PC-3 (cell line): ENCODE measurements around the gene LPCAT1. TPM values are rescaled to one million over a fixed set of nuclear protein-coding genes. Genes with fewer than 3 reads are reported as not detected.
"Not testable (repeated sequence)": the region's sequence is repeated elsewhere in the genome, so short reads cannot be mapped to it uniquely, and the experiment has no call there.

Experiments used
- ATAC-seq: fragments of 200-7000 bp; cut with Tn5 transposase; 2 replicates; pipeline ENCODE4 v1.9.1; 2020; ENCODE audit warnings: mild to moderate bottlenecking, moderate library complexity
- BruUV-seq: library from RNA; stranded (reverse); fragments of 400-500 nt; replicated peaks from 2 replicates; lab custom pipeline; 2021; lab: Mats Ljungman, UMichigan
- CTCF ChIA-PET: fragments of 300-600 bp; sonication (Branson Sonifier 250); formaldehyde crosslinking; loops from one replicate; lab custom pipeline; 2022; ENCODE audit warnings: antibody characterized with exemption; lab: Charles Lee
- POLR2A ChIA-PET: fragments of 300-600 bp; sonication (Branson Sonifier 250); formaldehyde crosslinking; loops from one replicate; lab custom pipeline; 2022; ENCODE audit warnings: antibody characterized with exemption; ENCODE audit not compliant: unreplicated experiment; lab: Charles Lee
- DNase-seq: peaks from one replicate; pipeline ENCODE4 v3.0.0-alpha.2; 2015
- H2AFZ ChIP-seq: fragments of 300-600 bp; sonication (generic); 2 replicates; pipeline ENCODE4 v1.6.0; 2016; ENCODE audit warnings: antibody characterized with exemption, low read length
- H3F3A ChIP-seq: fragments of 300-600 bp; sonication (generic); one replicate; pipeline ENCODE4 v1.6.0; 2017; ENCODE audit warnings: antibody characterized with exemption, low read length, control low read depth, mild to moderate bottlenecking; ENCODE audit not compliant: unreplicated experiment
- H3K27ac ChIP-seq: fragments of 300-600 bp; sonication (generic); 2 replicates; pipeline ENCODE4 v1.5.1; 2016; ENCODE audit warnings: mild to moderate bottlenecking, low read length
- H3K27me3 ChIP-seq: fragments of 300-600 bp; sonication (generic); 2 replicates; pipeline ENCODE4 v1.6.1; 2016; ENCODE audit warnings: low read length, mixed read lengths
- H3K36me3 ChIP-seq: fragments of 300-600 bp; sonication (generic); 2 replicates; pipeline ENCODE4 v1.6.1; 2016; ENCODE audit warnings: low read depth, mixed run types, low read length, mixed read lengths
- H3K4me1 ChIP-seq: fragments of 300-600 bp; sonication (generic); 2 replicates; pipeline ENCODE4 v1.5.1; 2016; ENCODE audit warnings: low read length; ENCODE audit not compliant: insufficient read depth
- H3K4me2 ChIP-seq: fragments of 300-600 bp; sonication (generic); 2 replicates; pipeline ENCODE4 v1.6.0; 2016; ENCODE audit warnings: low read length
- H3K4me3 ChIP-seq: fragments of 300-600 bp; sonication (generic); 2 replicates; pipeline ENCODE4 v1.5.1; 2016; ENCODE audit warnings: mild to moderate bottlenecking, low read length, mixed read lengths
- H3K79me2 ChIP-seq: fragments of 300-600 bp; sonication (generic); 2 replicates; pipeline ENCODE4 v1.6.1; 2017; ENCODE audit warnings: low read length, mixed read lengths
- H3K9ac ChIP-seq: fragments of 300-600 bp; sonication (generic); 2 replicates; pipeline ENCODE4 v1.6.0; 2016; ENCODE audit warnings: mild to moderate bottlenecking, low read length
- H3K9me2 ChIP-seq: fragments of 300-600 bp; sonication (generic); replicated peaks from 2 replicates; pipeline ENCODE4 v1.6.1; 2016; ENCODE audit warnings: mixed run types, low read length, mixed read lengths
- H3K9me3 ChIP-seq: fragments of 300-600 bp; sonication (generic); 2 replicates; pipeline ENCODE4 v1.6.1; 2016; ENCODE audit warnings: low read length, mixed read lengths
- H4K20me1 ChIP-seq: fragments of 300-600 bp; sonication (generic); 2 replicates; pipeline ENCODE4 v1.6.1; 2016; ENCODE audit warnings: low read length, mixed read lengths
- CTCF ChIP-seq: fragments of 300-600 bp; sonication (generic); conservative IDR thresholded peaks from 2 replicates; pipeline ENCODE4 v1.5.1; 2017; ENCODE audit warnings: antibody characterized with exemption, low read depth, mild to moderate bottlenecking, low read length
- EZH2 ChIP-seq: fragments of 300-600 bp; sonication (generic); IDR thresholded peaks from one replicate; pipeline ENCODE4 v1.6.1; 2017; ENCODE audit warnings: antibody characterized with exemption, mild to moderate bottlenecking, low read length; ENCODE audit not compliant: unreplicated experiment
- EZH2phosphoT487 ChIP-seq: fragments of 300-600 bp; sonication (generic); IDR thresholded peaks from 2 replicates; pipeline ENCODE4 v1.6.1; 2018; ENCODE audit warnings: mild to moderate bottlenecking, antibody characterized with exemption, low read length, borderline replicate concordance
- intact Hi-C: fragments of 100-400 bp; cut with micrococcal nuclease; formaldehyde crosslinking; loops from 2 replicates; pipeline ENCODE4 v1.9.0; 2023
- total RNA-seq: library from RNA; depleted of rRNA; stranded (reverse); fragments of >200 nt; gene quantifications from 2 replicates; pipeline ENCODE4 v1.2.3, GENCODE V29; 2014

The LPCAT1 gene
- total RNA-seq, 1 experiment from 2014 or later = 121 TPM

GRCh38 chr5:1540166-1540565, 16.4 kb upstream of the LPCAT1 start:
- POLR2A ChIA-PET = no interaction called here
- no peak overlapping the region for H3K27ac ChIP-seq
- CTCF ChIA-PET = no interaction called here
- peaks cover 31% of the 10 kb centered on the region; the same call in 1 of the 2 replicates for H3K4me1 ChIP-seq
- H3K4me2 ChIP-seq = no peak overlapping the region
- H2AFZ ChIP-seq = no peak overlapping the region
- intact Hi-C loops = no loop called here
- no peak overlapping the region for H3K9ac ChIP-seq
- no peaks in the 10 kb centered on the region for H3F3A ChIP-seq
- ATAC-seq (no peak), DNase-seq (no peak)
- TF ChIP-seq EZH2phosphoT487 (no peak), CTCF (no peak), EZH2 (no peak)
- no peak overlapping the region for H3K4me3 ChIP-seq
- no peaks in the 10 kb centered on the region for H3K36me3 ChIP-seq
- no TSS peak for BruUV-seq
- H3K9me3 ChIP-seq = no peaks in the 10 kb centered on the region
- H3K27me3 ChIP-seq = no peaks in the 10 kb centered on the region
- no peaks in the 10 kb centered on the region for H3K9me2 ChIP-seq
- no peaks in the 10 kb centered on the region for H4K20me1 ChIP-seq
- H3K79me2 ChIP-seq = no peaks in the 10 kb centered on the region

GRCh38 chr5:1539393-1540161, 15.8 kb upstream of the LPCAT1 start:
- H3K9me2 ChIP-seq, H3K27ac ChIP-seq, H3F3A ChIP-seq, POLR2A ChIA-PET, H3K9me3 ChIP-seq, H3K4me3 ChIP-seq, H3K27me3 ChIP-seq, H2AFZ ChIP-seq, DNase-seq, ATAC-seq, H3K4me2 ChIP-seq, BruUV-seq, H3K9ac ChIP-seq, H3K79me2 ChIP-seq, CTCF ChIA-PET, H3K36me3 ChIP-seq, intact Hi-C loops, H4K20me1 ChIP-seq: not testable (repeated sequence)
- H3K4me1 ChIP-seq = peaks cover 29% of the 10 kb centered on the region; the same call in 1 of the 2 replicates

GRCh38 chr5:1538741-1539392, 15.1 kb upstream of the LPCAT1 start:
- ChIA-PET POLR2A (no interaction called here), CTCF (no interaction called here)
- ATAC-seq (no peak), DNase-seq (no peak)
- no peak overlapping the region for H2AFZ ChIP-seq
- BruUV-seq = no TSS peak
- no peaks in the 10 kb centered on the region for H3K27me3 ChIP-seq
- no peak overlapping the region for H3K9ac ChIP-seq
- H4K20me1 ChIP-seq = no peaks in the 10 kb centered on the region
- H3K4me3 ChIP-seq = no peak overlapping the region
- no peaks in the 10 kb centered on the region for H3K9me2 ChIP-seq
- no peaks in the 10 kb centered on the region for H3K36me3 ChIP-seq
- H3K27ac ChIP-seq = no peak overlapping the region
- peaks cover 26% of the 10 kb centered on the region; the same call in 1 of the 2 replicates for H3K4me1 ChIP-seq
- intact Hi-C loops = no loop called here
- no peak overlapping the region for H3K4me2 ChIP-seq
- no peaks in the 10 kb centered on the region for H3K9me3 ChIP-seq
- H3F3A ChIP-seq = no peaks in the 10 kb centered on the region
- H3K79me2 ChIP-seq = no peaks in the 10 kb centered on the region
- TF ChIP-seq CTCF (no peak), EZH2 (no peak), EZH2phosphoT487 (no peak)
